Stimulated activated CD4-positive, alpha-beta T cell treated with anti-CD3 and anti-CD28 coated beads, Interleukin-4, amount 100 ng/mL, for 24 hours (primary cell): ENCODE results near the gene PCMT1.
"Not testable (repeated sequence)": the region's sequence is repeated elsewhere in the genome, so short reads cannot be mapped to it uniquely, and the experiment has no call there.

Experiments used
- DNase-seq: peaks from one replicate; pipeline ENCODE4 v3.0.0-alpha.2; 2020

Gene PCMT1

GRCh38 chr6:149749594-149750135 lies at the start of gene PCMT1:
PCMT1 (plus strand) TSS chr6:149749741; CDS start chr6:149749902, 161 bp downstream.
- peak; percentile 89 for DNase-seq

- DNase-seq, result no peak
These were observed 47.8 kb upstream of the PCMT1 start for GRCh38 chr6:149701714-149702113.

- no peak for DNase-seq
These were observed 37.8 kb upstream of the PCMT1 start for GRCh38 chr6:149711711-149712110.

DNA sequence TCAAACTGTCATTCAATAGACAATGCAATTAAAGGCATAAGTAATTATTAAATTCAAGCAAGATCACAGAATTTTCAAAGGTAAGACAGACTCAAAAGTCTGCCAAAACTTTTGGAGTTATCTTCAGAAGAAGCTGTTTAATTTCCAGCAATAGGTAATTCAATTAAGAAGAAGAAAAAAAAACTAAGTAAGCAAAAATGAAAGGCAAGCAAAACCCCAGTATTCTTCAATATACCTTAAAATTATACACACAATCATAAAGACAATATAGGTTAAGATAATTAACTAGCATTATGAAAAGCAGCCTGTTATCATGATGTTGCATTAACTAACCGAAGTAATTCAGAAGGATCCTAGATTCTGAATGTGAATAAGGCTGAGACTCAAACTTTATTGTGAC lies 35.1 kb upstream of the PCMT1 start:
- DNase-seq, result no peak

DNA sequence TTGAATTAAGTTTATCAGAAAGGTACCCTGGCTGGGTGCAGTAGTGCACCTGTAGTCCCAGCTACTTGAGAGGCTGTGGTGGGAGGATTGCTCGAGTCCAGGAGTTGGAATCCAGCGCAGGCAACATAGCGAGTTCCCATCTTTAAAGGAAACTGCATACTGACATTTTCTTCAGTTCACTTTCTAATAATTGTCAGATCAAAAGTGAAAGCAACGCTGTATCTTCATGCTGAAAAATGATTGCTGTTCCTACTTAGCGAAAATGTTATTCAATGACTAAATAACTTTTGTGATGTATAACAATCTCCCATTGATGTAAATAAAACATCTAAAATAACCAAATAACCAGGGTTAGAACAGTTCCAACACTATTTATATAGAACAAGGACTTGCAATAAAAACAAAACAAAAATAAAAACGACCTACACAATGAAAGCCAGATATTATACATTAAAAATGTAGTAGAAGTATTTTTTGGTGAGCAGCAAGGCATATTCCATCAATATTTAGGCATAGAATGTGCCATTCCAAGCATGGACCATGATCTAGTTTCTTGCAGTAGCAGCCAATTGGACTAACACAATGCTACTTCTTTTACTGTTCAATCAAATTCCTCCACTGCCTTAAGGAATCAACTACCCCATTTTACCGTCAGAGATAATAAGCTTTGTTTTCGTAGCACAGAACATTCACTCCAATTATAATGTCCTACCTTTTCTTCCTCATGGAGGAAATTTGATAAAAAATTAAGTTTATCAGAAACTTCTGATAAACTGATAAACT lies 33.2 kb upstream of the PCMT1 start:
- DNase-seq, result no peak

GRCh38 chr6:149717255-149717587 lies 32.3 kb upstream of the PCMT1 start:
- DNase-seq, result no peak

GRCh38 chr6:149717588-149718458 lies 31.7 kb upstream of the PCMT1 start, which contains the start of gene LATS1:
LATS1 (minus strand) TSS chr6:149718101; CDS start chr6:149702126, 15,975 bp downstream.
- DNase-seq, result peak; percentile 93

DNA sequence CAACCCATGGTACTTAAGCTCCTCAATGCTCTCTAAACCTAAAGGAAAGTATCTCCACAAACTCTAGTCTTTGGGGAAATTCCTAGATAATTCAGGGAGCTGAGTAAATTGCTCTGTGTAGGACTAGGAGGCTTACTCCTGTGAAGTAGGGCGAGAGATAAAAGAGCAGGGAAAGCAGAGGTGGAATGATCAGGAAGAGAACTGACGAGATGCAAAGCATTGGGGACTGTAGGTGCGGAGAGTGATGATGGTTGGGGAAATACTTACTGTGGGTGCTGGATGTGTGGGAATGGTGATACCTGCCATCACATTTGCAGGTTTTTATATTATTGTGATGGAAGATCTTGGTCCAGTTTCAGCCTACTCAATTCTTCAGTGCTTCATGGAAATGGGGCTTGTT lies 30.0 kb upstream of the PCMT1 start:
- no peak for DNase-seq

DNA sequence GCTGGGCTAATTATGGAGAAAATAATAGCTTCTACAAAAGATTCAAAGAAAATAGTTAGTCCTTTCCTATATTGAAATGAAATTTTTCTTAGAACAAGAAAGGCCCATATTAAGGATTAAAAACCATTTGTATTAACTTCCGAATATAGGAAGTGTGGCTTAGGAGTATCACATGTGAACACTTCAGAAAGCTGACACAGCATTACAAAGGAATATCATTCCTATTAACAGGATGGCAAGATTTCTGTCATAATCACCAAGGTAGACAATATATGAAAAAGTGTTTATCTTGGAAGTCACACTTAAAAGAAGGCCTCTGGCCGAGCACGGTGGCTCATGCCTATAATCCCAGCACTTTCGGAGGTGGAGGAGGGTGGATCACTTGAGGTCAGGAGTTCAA lies 26.3 kb upstream of the PCMT1 start:
- DNase-seq, result no peak

- peak; percentile 52 for DNase-seq
These were observed 25.6 kb upstream of the PCMT1 start for GRCh38 chr6:149723771-149724417.

DNA sequence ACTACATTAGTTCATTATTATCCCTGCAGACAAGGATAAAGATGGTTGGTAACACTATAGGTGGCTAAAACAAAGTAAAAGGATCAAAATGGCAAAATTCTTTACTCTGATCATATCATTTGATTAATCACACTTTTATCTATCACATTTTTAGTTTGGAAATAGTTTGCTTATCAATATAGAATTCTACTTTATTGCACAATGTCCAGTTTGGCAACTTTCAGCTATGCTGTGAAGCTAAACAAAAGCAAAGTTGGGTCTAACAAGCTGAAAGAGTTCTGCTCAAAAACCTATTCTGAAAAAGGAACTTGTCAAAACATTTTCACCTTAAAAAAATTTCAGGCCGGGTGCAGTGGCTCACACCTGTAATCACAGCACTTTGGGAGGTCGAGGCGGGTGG lies 23.8 kb upstream of the PCMT1 start:
- no peak for DNase-seq

GRCh38 chr6:149727793-149728498 lies 21.6 kb upstream of the PCMT1 start:
- DNase-seq, result no peak

DNA sequence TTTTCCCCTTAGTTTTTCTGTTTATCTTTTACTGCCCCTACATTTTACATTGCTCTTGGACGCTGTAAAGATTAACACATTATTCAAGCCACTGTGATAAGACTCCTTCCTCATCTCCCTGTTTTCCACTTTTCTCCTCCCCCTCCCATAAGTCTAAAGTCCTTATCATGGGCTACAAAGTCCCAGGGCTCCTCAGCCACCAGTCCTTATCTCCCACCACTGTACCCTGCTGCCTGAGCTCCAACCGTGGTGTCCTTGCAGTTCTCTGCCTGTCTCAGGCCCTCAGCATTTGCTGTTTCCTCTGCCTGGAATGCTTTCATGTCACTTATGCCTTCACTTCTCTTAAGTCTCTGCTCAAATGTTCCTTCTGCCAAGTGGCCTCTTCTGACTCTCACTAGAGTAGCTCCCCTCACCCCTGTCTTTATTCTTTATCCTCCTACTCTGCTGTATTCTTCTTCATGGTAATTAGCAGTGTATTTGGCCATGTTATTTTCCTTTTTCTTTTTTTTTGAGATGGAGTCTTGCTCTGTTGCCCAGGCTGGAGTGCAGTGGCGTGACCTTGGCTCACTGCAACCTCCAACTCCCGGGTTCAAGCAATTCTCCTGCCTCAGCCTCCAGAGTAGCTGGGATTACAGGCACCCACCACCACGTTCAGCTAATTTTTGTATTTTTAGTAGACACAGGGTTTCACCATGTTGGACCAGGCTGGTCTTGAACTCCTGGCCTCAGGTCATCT lies 20.9 kb upstream of the PCMT1 start:
- DNase-seq, result no peak

- DNase-seq, result no peak
These were observed 19.7 kb upstream of the PCMT1 start for GRCh38 chr6:149729824-149730223.

DNA sequence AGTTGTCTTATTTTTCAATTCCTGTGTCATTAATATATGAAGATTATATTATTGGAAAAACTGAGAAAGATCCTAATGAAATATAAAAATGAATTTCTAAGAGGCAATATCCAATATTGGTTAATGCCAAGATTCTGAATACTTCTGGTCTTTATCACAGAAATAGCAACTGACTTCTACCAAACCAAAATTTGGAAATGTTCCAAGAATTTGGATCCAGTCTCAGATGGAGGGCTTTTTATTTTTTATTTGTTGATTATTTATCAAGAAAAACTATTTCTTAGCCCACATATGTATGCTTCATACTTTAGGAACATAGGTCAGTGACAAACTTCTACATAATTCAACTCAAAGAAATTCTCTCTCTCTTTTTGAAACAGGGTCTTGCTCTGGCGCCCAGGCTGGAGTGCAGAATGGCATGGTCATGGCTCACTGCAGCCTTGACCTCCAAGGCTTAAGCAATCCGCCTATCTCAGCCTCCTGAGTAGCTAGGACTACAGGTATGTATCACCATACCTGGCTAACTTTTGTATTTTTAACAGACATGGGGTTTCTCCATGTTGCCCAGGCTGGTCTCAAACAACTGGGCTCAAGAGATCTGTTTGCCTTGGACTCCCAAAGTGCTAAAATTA lies 16.3 kb upstream of the PCMT1 start:
- DNase-seq, result no peak

GRCh38 chr6:149734915-149735314 lies 14.6 kb upstream of the PCMT1 start:
- DNase-seq, result no peak

GRCh38 chr6:149745252-149745651 lies 4.3 kb upstream of the PCMT1 start:
- DNase-seq, result not testable (repeated sequence)

DNA sequence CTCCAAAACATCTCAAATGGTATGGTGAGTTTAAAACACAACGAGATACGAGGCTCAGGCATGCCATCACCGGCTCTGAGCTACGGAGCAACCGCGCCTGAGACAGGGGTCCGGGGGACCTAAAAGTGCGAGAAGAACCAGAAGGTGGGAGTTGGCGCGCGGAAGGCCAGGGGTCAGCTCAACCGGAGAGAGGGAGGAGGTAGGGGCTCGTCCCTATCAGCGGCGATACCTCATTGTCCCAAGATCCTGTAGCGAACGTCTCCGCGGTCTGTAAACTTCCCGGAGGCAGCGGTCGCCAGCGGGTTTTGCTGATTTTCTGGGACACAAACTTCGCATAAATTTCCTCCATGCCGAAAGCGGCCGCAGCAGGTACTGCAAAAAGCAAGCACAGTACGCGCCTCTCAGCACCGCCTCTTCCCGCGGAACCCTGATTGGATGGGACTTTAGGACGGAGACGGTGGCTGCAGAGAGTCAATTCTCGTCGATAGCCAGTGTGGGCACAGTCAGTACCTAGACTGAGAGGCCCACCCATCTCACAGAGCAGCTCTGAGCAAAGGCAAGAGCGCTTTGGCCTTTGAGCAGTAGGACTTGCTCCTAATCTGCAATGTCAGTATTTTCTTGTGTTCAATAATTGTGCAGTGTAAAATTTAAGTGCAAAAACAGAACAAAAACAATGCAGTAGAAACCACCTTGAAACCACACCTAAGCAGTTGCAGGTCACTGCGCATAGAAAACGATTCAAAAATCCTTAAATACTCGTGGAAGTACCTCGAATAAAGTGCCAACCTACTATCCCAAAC lies 3.2 kb upstream of the PCMT1 start, which contains the start of gene NUP43:
TSS of gene NUP43 (minus strand) at position 383 of the 800 bp plus-strand sequence. CDS start at position 349, 34 bp downstream.
- DNase-seq, result peak; percentile 96

- DNase-seq, result not testable (repeated sequence)
These were observed 403 bp upstream of the PCMT1 start for GRCh38 chr6:149749082-149749593.

DNA sequence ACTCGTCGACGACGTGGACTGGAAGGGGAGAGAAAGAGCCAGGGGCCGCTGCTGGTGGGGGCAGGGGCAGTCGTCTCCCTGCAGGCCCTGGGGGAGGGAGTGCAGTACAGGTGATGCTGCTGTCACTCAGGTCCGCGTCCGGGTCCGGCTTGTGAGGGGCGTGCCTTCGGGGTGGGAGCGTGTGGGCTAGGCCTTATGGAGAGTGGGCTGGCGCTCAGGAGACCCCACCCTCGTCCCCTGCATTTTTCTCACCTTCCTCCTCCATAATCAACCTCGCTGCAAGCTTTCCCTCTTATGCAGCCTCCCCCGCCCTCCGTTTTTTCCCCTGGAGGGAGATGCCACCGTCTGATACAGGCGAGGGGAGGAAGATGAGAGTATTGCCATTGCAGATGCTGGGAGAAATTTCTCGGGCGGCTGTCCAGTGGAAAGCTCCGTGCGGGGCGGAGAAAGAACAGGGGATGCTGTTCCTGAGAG lies 632 bp downstream of the PCMT1 start:
- peak; percentile 61 for DNase-seq
